Tibial artery (tissue), 4 donors: Measurements from ENCODE around the gene CEP170.
"Not testable (repeated sequence)": the region's sequence is repeated elsewhere in the genome, so short reads cannot be mapped to it uniquely, and the experiment has no call there.

Source experiments
- DNase-seq, 2 donors: peaks; one replicate each; pipeline ENCODE4 v3.0.0-alpha.2; 2019
- H3K27ac ChIP-seq, 2 donors: fragments of 200-600 bp; sonication (generic) in 1 of 2; 1 replicate in 1 of 2; 2 replicates in 1 of 2; pipeline ENCODE4 v1.5.1; 2018 to 2019; ENCODE audit warnings: mild to moderate bottlenecking in 1 of 2
- H3K27me3 ChIP-seq, 2 donors: fragments of 200-600 bp; sonication (generic) in 1 of 2; one replicate each; pipeline versions ENCODE4 v1.5.1 to v1.6.0; 2016 to 2019
- H3K36me3 ChIP-seq, 3 donors: fragments of 200-600 bp; sonication (generic) in 2 of 3; one replicate each; pipeline ENCODE4 v1.5.1; 2016 to 2019; ENCODE audit warnings: mild to moderate bottlenecking in 2 of 3
- H3K4me1 ChIP-seq, 4 donors: fragments of 200-600 bp; sonication (generic) in 2 of 4; 1 replicate in 3 of 4; 2 replicates in 1 of 4; pipeline ENCODE4 v1.5.1; 2016 to 2019
- H3K4me3 ChIP-seq, 2 donors: fragments of 200-600 bp; sonication (generic) in 1 of 2; 1 replicate in 1 of 2; 2 replicates in 1 of 2; pipeline ENCODE4 v1.5.1; 2018 to 2019; ENCODE audit warnings: mild to moderate bottlenecking in 2 of 2
- H3K9me3 ChIP-seq, 3 donors: fragments of 200-600 bp; sonication (generic) in 1 of 3; one replicate each; pipeline ENCODE4 v1.5.1; 2016 to 2019
- intact Hi-C: fragments of 100-400 bp; cut with DNase I; formaldehyde crosslinking; loops from one replicate; pipeline ENCODE4 v1.15.0; 2023; ENCODE audit warnings: low total_unique reads

CEP170 gene

GRCh38 chr1:243149120-243149519, 106.0 kb downstream of the CEP170 start:
- H3K9me3 ChIP-seq, H3K27ac ChIP-seq, H3K4me3 ChIP-seq, H3K36me3 ChIP-seq, H3K4me1 ChIP-seq, DNase-seq, H3K27me3 ChIP-seq, intact Hi-C loops: not testable (repeated sequence)

- DNase-seq, H3K9me3 ChIP-seq, H3K4me1 ChIP-seq, intact Hi-C loops, H3K27ac ChIP-seq, H3K4me3 ChIP-seq, H3K36me3 ChIP-seq, H3K27me3 ChIP-seq: not testable (repeated sequence)
Measured at GRCh38 chr1:243147351-243147750, 107.7 kb downstream of the CEP170 start.

- H3K27ac ChIP-seq, H3K4me3 ChIP-seq, H3K9me3 ChIP-seq, DNase-seq, intact Hi-C loops, H3K4me1 ChIP-seq, H3K27me3 ChIP-seq: not testable (repeated sequence)
- peaks cover 10 to 15% (median 13%) of the 10 kb centered on the region in 3 donors for H3K36me3 ChIP-seq
Measured at GRCh38 chr1:243140498-243140897, 114.6 kb downstream of the CEP170 start.

- H3K4me1 ChIP-seq, DNase-seq, H3K9me3 ChIP-seq, H3K27me3 ChIP-seq, H3K4me3 ChIP-seq, intact Hi-C loops, H3K27ac ChIP-seq: not testable (repeated sequence)
- peaks cover 5 to 14% (median 14%) of the 10 kb centered on the region in 3 donors for H3K36me3 ChIP-seq
Measured at GRCh38 chr1:243122876-243123409, 132.1 kb downstream of the CEP170 start.

GRCh38 chr1:243121939-243122338, 133.1 kb downstream of the CEP170 start:
- DNase-seq, H3K27me3 ChIP-seq, intact Hi-C loops, H3K4me1 ChIP-seq, H3K27ac ChIP-seq, H3K9me3 ChIP-seq, H3K4me3 ChIP-seq: not testable (repeated sequence)
- peaks cover 5 to 14% (median 12%) of the 10 kb centered on the region in 3 donors for H3K36me3 ChIP-seq

- not testable (repeated sequence) for H3K27me3 ChIP-seq
Measured at GRCh38 chr1:243118601-243119322, 136.3 kb downstream of the CEP170 start.

GRCh38 chr1:243116187-243116586, 138.9 kb downstream of the CEP170 start:
- DNase-seq, H3K36me3 ChIP-seq, intact Hi-C loops, H3K4me3 ChIP-seq, H3K27me3 ChIP-seq, H3K4me1 ChIP-seq, H3K9me3 ChIP-seq, H3K27ac ChIP-seq: not testable (repeated sequence)

More at GRCh38 chr1:243118601-243119322, 136.3 kb downstream of the CEP170 start:
- intact Hi-C loops, H3K9me3 ChIP-seq, H3K4me3 ChIP-seq, H3K27ac ChIP-seq, DNase-seq, H3K36me3 ChIP-seq, H3K4me1 ChIP-seq: not testable (repeated sequence)

- intact Hi-C loops, DNase-seq, H3K36me3 ChIP-seq, H3K27me3 ChIP-seq, H3K9me3 ChIP-seq, H3K4me3 ChIP-seq, H3K27ac ChIP-seq, H3K4me1 ChIP-seq: not testable (repeated sequence)
Measured at GRCh38 chr1:243114769-243115168, 140.3 kb downstream of the CEP170 start.

GRCh38 chr1:243114059-243114713, 140.9 kb downstream of the CEP170 start:
- H3K27ac ChIP-seq, H3K36me3 ChIP-seq, intact Hi-C loops, H3K4me3 ChIP-seq, H3K27me3 ChIP-seq, H3K9me3 ChIP-seq, H3K4me1 ChIP-seq, DNase-seq: not testable (repeated sequence)

GRCh38 chr1:243107171-243107570, 147.9 kb downstream of the CEP170 start:
- H3K9me3 ChIP-seq, intact Hi-C loops, H3K27me3 ChIP-seq, H3K27ac ChIP-seq, DNase-seq, H3K4me3 ChIP-seq, H3K36me3 ChIP-seq, H3K4me1 ChIP-seq: not testable (repeated sequence)

GRCh38 chr1:243105652-243106332, 149.3 kb downstream of the CEP170 start:
- H3K9me3 ChIP-seq, H3K4me1 ChIP-seq, H3K4me3 ChIP-seq, DNase-seq, H3K27ac ChIP-seq, H3K36me3 ChIP-seq, intact Hi-C loops, H3K27me3 ChIP-seq: not testable (repeated sequence)

GRCh38 chr1:243105104-243105503, 150.0 kb downstream of the CEP170 start:
- H3K9me3 ChIP-seq, H3K27ac ChIP-seq, H3K27me3 ChIP-seq, H3K36me3 ChIP-seq, H3K4me3 ChIP-seq, intact Hi-C loops, DNase-seq, H3K4me1 ChIP-seq: not testable (repeated sequence)

GRCh38 chr1:243104452-243104851, 150.6 kb downstream of the CEP170 start:
- H3K27me3 ChIP-seq, H3K36me3 ChIP-seq, H3K27ac ChIP-seq, intact Hi-C loops, H3K9me3 ChIP-seq, H3K4me1 ChIP-seq, H3K4me3 ChIP-seq, DNase-seq: not testable (repeated sequence)

- not testable (repeated sequence) for DNase-seq
Measured at GRCh38 chr1:243101551-243102050, 153.5 kb downstream of the CEP170 start.

More at GRCh38 chr1:243101551-243102050, 153.5 kb downstream of the CEP170 start:
- H3K4me3 ChIP-seq = peak overlapping the region in 1 of 2 donors; percentile 41
- H3K4me1 ChIP-seq, H3K9me3 ChIP-seq, intact Hi-C loops, H3K27me3 ChIP-seq, H3K36me3 ChIP-seq: not testable (repeated sequence)
- peak overlapping the region in 1 of 2 donors; percentile 44 for H3K27ac ChIP-seq
